NCI-H460 (cell line): ENCODE results near the gene ZNF503. TPM values are rescaled to one million over a fixed set of nuclear protein-coding genes. Genes with fewer than 3 reads are reported as not detected.

Experiments
- DNase-seq: peaks from one replicate; pipeline ENCODE4 v3.0.0-alpha.2; 2016; ENCODE audit warnings: low read depth; ENCODE audit errors: extremely low read depth
- total RNA-seq: library from RNA; depleted of rRNA; stranded (reverse); fragments of >200 nt; shearing (Covaris generic); gene quantifications from 2 replicates; pipeline ENCODE4 v1.2.3, GENCODE V29; 2014; rRNA removed

The ZNF503 gene
- total RNA-seq, 1 experiment from 2014 or later = 7.5 TPM

DNA sequence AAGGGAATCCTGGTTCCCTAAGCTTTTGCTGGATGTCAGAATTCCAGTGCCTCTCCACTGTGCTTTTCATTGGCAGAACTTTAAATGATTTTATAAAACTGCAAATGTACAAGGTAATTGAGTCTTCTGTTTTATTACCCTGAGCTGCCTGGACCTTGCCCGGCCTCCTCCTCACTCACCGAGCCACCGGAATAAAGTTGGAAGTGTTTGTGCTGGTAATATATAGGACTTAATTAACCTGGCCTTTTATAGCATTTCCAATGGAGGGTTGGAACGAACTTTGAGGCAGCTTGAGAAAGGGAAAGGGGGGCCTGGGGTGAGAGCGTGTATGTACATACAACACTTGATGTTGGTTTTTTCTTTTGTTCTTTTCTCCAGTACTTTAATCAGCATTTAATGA lies 43.4 kb downstream of the ZNF503 start:
- DNase-seq = no peak

DNA sequence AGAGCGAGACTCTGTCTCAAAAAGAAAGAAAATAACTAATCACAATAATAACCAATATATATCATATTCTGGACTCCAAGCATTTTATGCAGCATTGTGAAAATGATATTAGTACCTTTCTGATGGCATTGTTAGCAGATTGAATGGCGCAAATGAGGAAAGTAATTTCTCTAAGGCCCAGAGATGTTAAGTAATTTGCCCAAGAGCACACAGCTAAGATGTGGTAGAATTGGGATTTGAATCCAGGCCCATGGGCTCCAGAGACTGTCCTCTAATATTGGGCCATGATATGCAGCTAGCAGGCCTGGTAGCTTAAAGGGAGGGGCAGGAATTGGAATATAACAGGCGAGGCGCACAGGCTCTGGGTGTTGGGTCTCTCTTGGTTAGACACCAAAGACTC lies 44.1 kb downstream of the ZNF503 start:
- no peak for DNase-seq

DNA sequence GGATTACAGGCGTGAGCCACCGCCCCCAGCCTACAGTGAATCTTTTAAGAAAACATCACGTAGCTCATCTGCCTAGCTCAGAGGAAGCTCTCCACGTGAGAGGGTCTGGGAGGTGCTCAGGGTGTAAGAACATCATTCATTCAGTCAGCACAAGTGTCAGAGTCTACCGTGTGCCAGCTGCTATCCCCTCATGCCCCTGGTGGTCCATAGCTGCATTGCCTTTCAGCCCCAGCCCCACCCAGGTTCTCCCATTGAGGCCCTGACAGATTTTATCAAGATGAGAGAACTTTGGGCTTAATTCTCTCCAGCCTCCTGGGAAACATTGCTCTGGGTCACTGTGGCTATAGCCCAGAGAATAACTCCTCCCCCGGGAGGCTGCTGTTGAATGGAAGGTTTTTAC lies 45.1 kb downstream of the ZNF503 start:
- DNase-seq = no peak

DNA sequence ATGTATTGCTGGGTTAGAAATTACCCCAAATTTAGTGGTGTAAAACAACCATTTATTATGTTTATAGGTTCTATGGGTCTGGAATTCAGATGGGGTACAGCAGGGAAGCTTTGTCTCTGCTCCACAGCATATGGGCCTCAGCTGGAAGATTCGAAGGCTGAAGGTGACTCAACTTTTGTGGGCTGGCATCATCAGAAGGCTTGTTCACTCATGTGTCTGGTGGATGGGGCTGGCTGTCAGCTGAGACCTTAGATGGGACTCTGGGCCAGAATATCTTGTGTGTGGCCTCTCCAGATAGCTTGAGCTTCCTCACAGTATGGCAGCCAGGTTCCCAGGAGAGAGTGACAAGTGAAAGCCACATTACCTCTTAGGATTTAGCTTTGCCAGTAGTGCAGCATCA lies 45.9 kb downstream of the ZNF503 start:
- DNase-seq = no peak

DNA sequence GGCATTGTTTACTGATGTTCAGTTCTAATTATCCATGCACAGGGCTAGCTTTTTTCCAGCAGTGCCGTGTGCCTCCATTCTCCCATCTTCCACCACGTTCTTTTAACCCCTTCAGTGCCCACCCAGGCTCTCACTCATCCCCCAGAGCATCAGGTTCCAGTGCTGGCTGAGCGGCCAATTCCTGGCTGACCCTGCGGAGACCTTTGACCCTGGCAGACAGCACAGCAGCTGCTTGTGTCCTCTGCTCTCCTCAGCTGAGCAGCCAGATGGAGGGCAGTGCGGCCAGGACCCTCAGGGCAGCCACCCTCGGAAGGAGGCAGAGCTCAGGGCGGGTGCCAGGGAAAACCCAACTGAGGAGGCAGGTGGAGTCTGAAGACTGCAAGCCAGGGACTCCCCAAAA lies 48.4 kb downstream of the ZNF503 start:
- no peak for DNase-seq

DNA sequence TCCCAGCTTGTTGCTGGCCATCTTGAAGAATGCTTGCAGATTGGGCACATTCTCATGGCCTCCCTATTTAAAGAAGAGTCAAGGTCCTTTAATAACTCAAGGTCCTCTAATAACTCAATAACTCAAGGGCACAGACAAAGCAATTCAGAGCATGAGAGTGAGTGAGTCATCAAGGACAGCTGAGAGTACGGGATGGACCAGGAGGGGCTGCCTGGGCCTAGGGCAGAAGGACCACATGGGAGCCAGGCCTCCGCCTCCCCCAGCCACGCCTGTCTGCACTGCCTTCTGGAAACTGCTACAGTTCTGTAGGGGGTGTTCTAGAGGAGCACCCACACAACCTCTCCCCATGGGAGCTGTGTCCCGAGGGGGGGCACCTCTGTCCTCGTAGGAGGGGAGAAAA lies 48.9 kb downstream of the ZNF503 start:
- DNase-seq = no peak

DNA sequence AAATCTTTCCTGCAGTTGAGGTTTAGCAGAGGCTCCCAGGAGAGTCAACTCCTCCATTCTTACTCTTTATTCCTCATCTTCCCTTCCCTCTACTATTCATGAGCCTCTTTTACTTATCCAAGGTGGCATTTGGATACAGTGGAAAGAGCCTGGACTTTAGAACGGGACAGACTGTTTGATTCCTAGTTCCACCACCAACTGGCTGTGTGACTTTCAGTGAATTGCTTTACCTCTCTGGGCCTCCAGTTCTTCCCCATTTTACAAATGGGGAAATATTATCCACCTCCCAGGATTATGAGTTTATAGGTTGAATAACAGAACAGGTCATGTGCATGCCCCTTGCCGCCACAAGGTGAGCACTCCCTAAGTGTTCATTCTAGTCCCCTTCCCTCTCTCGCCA lies 49.9 kb downstream of the ZNF503 start:
- no peak for DNase-seq

DNA sequence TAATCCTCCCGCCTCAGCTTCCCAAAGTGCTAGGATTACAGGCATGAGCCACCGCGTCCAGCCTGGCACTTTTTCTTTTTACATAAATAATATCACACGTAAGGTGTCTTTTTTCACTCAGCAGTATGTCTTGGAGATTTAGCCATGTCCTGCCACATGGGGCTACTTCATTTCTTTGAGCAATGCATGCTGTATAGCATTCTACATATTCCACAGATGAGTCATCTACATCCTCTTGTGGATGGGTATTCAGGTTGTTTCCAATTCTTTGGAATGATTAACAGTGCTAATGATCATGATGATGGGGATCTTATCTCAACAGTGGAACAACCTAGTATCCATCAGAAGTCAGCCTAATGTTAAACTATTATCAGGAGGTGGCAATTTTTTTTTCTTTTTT lies 50.8 kb downstream of the ZNF503 start:
- no peak for DNase-seq

Other genes starting within 250 kb of the ZNF503 start
- 323 and 341 TPM in 2 replicates for gene VDAC2, start 191.0 kb downstream of the ZNF503 start, total RNA-seq
- 27.2 and 31.7 TPM in 2 replicates for gene COMTD1, start 165.8 kb downstream of the ZNF503 start, total RNA-seq
- 0.95 and 0.99 TPM in 2 replicates for gene LRMDA, start 29.9 kb upstream of the ZNF503 start, total RNA-seq